Activated CD4-positive, alpha-beta T cell treated with anti-CD3 and anti-CD28 coated beads for 36 hours (primary cell): ENCODE measurements around the gene RHBDD3. TPM values are rescaled to one million over a fixed set of nuclear protein-coding genes. Genes with fewer than 3 reads are reported as not detected.
A peak's percentile ranks its signal among the peaks of the same experiment; 100 is the strongest.

Experiments used
- ATAC-seq: fragments of 200-7000 bp; cut with Tn5 transposase; one replicate; pipeline ENCODE4 v1.10.0; 2021; ENCODE audit warnings: mild to moderate bottlenecking, moderate library complexity
- CTCF ChIA-PET: fragments of 350-600 bp; sonication (Branson Sonifier 250); formaldehyde crosslinking; loops from one replicate; lab custom pipeline; 2021; ENCODE audit warnings: antibody characterized with exemption; lab: Charles Lee
- POLR2A ChIA-PET: fragments of 350-600 bp; sonication (Branson Sonifier 250); formaldehyde crosslinking; loops from one replicate; lab custom pipeline; 2021; ENCODE audit warnings: antibody characterized with exemption, inconsistent platforms; lab: Charles Lee
- DNase-seq: peaks from one replicate; pipeline ENCODE4 v3.0.0-alpha.2; 2020
- H3K27ac Mint-ChIP-seq: one replicate; pipeline ENCODE4 v1.8.0; 2021; ENCODE audit warnings: mixed read lengths
- H3K27me3 Mint-ChIP-seq: one replicate; pipeline ENCODE4 v1.8.0; 2021; ENCODE audit warnings: mixed read lengths
- H3K36me3 Mint-ChIP-seq: one replicate; pipeline ENCODE4 v1.8.0; 2021; ENCODE audit warnings: low read depth, mixed read lengths
- H3K4me1 Mint-ChIP-seq: one replicate; pipeline ENCODE4 v1.8.0; 2021; ENCODE audit warnings: mixed read lengths
- H3K4me3 Mint-ChIP-seq: one replicate; pipeline ENCODE4 v1.8.0; 2021; ENCODE audit warnings: mild to moderate bottlenecking, moderate library complexity, mixed read lengths
- H3K9me3 Mint-ChIP-seq: one replicate; pipeline ENCODE4 v1.8.0; 2021; ENCODE audit warnings: low read depth, mixed read lengths
- intact Hi-C, 2 experiments: fragments of 100-400 bp; cut with DNase I in 1 of 2; cut with micrococcal nuclease in 1 of 2; formaldehyde crosslinking; loops; one replicate each; pipeline versions ENCODE4 v1.14.2 to v1.15.1; 2022 to 2024; cut with DNase I, micrococcal nuclease
- total RNA-seq, 2 experiments: library from RNA; stranded (reverse); gene quantifications; one replicate each; pipeline ENCODE4 v1.2.3, GENCODE V29; 2021

RHBDD3 gene
- total RNA-seq, 2 experiments from 2014 or later = 23.2 to 25.3 TPM

DNA sequence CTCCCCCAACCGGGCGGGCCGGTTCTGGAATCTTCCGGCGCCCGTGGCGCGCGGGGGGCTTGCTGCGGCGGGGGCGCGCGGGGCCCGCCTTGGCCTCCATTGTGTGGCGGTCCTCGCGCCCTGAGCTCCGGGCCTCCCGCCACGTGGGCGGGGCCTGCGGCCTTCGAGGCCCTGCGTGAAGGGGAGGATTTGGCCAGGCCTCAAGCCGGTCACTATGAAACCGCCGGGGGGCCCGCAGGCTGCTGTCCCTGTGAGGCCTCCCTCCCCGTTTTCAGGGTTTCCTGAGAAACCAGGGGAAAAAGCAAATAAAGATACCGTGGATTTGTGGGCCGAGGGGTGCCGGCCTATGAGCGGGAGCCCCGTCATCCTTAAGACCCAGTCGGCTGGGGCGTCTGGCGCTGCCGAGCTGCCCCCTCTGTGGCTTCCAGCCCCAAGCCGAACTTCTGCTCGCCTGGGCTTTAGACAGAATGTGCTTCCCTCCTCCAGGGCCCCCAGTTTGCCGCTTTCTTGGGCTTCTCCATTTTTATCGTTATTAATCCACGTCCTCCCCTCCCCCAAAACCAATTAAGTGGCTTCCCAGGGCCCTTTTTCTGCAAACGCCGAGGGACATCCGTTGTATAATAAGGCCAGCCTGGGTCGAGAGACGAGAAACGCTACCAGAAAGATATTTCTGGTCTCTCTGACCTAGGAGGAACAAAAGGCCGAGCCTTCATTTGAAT lies 889 bp upstream of the RHBDD3 start:
- intact Hi-C loops = loop anchor here (1.0 to 10.0 kb wide), 8 partner anchors 120 to 1350 kb away; partner anchors contain the start of genes AP1B1 (in 1 of the 2), CCDC117 (in 1 of the 2), CHEK2 (in 1 of the 2) and PITPNB (in 1 of the 2)
- ChIA-PET POLR2A (no interaction called here), CTCF (interaction anchor here (1.0 to 1.4 kb wide), 2 partner anchors 8 to 23 kb away, joined by 4 to 5 read pairs; no protein-coding TSS in a partner anchor)
- H3K27ac Mint-ChIP-seq = peak overlapping the region; percentile 97
- H3K27me3 Mint-ChIP-seq = no peaks in the 10 kb centered on the region
- H3K36me3 Mint-ChIP-seq = peaks cover 63% of the 10 kb centered on the region
- peak; percentile 62 for DNase-seq
- peaks cover 45% of the 10 kb centered on the region for H3K4me1 Mint-ChIP-seq
- no peaks in the 10 kb centered on the region for H3K9me3 Mint-ChIP-seq
- peak; percentile 14 for ATAC-seq
- peak overlapping the region; percentile 91 for H3K4me3 Mint-ChIP-seq

DNA sequence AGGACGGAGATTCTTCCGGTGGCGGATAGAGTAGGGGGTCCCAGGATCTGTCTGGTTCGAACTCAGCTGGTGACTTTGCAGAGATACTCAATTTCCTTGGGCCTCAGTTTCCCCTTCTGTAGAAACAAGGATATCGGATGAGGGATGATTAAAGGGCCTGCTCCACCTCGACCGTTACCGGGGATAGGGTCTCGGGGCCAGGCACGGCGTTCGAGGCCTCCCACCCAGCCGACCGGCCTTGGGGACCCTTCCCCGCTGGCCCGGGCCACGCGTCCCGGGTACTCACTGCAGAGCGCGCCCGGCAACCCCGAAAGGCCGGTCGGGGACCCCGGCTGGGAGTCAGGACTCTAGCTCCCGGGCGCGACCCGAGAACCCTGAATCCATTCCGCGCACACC lies 321 bp downstream of the RHBDD3 start:
- no peaks in the 10 kb centered on the region for H3K27me3 Mint-ChIP-seq
- peaks cover 52% of the 10 kb centered on the region for H3K36me3 Mint-ChIP-seq
- H3K4me3 Mint-ChIP-seq = peak overlapping the region; percentile 91
- peak overlapping the region; percentile 97 for H3K27ac Mint-ChIP-seq
- ATAC-seq (no peak), DNase-seq (no peak)
- H3K9me3 Mint-ChIP-seq = no peaks in the 10 kb centered on the region
- ChIA-PET CTCF (interaction anchor here (1.0 to 1.4 kb wide), 3 partner anchors 9 to 46 kb away, joined by 3 to 7 read pairs (median 5); no protein-coding TSS in a partner anchor), POLR2A (no interaction called here)
- intact Hi-C loops = loop anchor here (1.0 to 10.0 kb wide), 3 partner anchors 195 to 384 kb away; partner anchors contain the start of genes ZNRF3 (in 2 of the 2) and KREMEN1 (in 1 of the 2)
- H3K4me1 Mint-ChIP-seq = peaks cover 33% of the 10 kb centered on the region

DNA sequence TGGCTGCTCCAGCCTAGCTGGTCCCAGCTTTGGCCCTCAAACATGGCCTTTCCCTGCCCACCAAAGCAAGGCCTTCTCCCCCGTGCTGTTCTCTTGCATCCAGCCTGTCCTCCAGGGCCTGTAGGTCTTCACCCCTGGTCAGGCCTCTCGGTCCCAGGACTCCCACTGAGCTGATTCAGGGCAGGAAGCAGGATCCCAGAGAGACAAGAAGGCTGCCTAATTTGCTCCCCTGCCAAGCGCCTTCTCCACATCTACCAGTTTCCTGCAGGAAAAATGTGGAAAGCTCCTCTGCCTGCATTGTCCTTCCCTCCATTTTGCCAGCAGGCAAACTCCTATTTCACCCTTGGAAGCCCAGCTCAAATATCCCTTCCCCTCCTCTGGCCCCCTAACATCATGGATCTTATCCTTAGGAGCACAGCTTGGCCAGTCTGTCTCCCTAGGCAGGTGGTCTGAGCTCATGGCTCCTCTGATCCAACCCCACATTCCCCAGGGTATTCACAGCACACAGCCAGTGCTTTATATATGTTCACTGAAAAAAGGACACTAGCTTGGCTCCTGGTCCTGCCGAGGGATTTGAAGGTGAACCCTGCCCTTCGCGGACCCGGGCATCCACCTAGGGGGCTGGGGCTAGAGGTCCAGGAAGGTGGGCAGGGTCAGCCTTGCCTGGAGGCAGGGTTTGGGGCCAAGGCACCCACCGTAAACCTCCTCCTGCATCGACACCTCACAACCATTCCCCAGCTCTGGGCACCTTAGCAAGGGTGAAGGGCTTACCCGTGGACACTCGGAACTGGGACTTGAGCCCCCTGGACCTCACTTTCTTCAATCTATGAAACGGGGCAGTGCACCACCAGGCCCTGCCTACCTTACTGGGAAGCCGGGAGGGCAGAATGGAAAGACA lies 968 bp downstream of the RHBDD3 start:
- H3K9me3 Mint-ChIP-seq = no peaks in the 10 kb centered on the region
- intact Hi-C loops = loop anchor here (1.0 to 10.0 kb wide), 3 partner anchors 194 to 384 kb away; partner anchors contain the start of genes ZNRF3 (in 2 of the 2) and KREMEN1 (in 1 of the 2)
- peaks cover 26% of the 10 kb centered on the region for H3K4me1 Mint-ChIP-seq
- POLR2A ChIA-PET = interaction anchor here (0.6 to 0.8 kb wide), 2 partner anchors 12 to 46 kb away, joined by 3 to 4 read pairs; no protein-coding TSS in a partner anchor
- H3K27ac Mint-ChIP-seq = peak overlapping the region; percentile 88
- no peak for ATAC-seq
- peak overlapping the region; percentile 91 for H3K4me3 Mint-ChIP-seq
- no peak for DNase-seq
- no peaks in the 10 kb centered on the region for H3K27me3 Mint-ChIP-seq
- CTCF ChIA-PET = interaction anchor here (1.0 to 1.4 kb wide), 3 partner anchors 10 to 46 kb away, joined by 3 to 7 read pairs (median 5); no protein-coding TSS in a partner anchor
- H3K36me3 Mint-ChIP-seq = peaks cover 46% of the 10 kb centered on the region

DNA sequence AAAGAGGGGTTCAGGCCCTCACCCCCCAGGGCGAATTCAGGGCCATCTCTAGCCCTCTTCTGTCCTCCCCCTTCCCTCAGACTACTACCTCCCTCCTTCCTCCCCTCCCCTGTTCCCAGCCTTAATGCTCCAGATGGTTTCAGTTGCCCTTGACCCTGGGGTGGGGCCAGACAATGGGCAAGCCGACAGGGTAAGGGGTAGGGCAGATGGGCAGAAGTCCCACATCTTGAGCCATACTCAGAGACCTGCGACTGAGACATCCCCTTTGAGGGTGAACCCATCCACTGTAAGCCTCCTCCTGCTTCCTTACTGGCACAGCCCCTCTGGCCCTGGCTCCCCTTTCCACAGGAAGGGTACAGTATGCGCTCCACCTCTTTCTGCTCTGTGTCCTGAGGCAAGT lies 1.9 kb downstream of the RHBDD3 start:
- Mint-ChIP-seq H3K36me3 (peaks cover 39% of the 10 kb centered on the region), H3K4me1 (peaks cover 17% of the 10 kb centered on the region), H3K27me3 (no peaks in the 10 kb centered on the region), H3K27ac (no peak overlapping the region), H3K4me3 (peak overlapping the region; percentile 91), H3K9me3 (no peaks in the 10 kb centered on the region)
- no peak for DNase-seq
- ATAC-seq = no peak
- POLR2A ChIA-PET = no interaction called here
- intact Hi-C loops = loop anchor here (2.0 to 10.0 kb wide), 2 partner anchors 193 to 381 kb away; partner anchors contain the start of genes KREMEN1 (in 1 of the 2) and ZNRF3 (in 1 of the 2)
- CTCF ChIA-PET = no interaction called here

DNA sequence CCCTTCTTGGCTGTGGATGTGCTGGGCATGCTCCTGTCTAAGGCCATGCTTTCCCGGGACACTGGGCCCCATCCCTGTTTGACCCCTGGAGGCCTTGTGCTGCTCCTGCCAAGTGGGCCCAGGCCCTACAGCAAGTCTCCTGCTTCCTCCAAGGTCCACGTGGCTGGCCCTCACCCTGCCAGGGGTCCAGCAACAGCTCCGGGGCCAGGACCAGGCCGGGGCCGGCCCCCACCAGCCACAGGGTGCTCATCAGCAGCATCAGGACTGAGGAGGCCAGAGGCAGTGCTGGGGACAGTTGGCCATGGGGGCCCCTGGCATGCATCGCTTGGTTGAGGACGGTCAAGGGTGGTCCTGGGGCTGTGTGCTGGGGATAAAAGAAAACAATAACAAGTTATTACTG lies 2.5 kb downstream of the RHBDD3 start:
- no peak for DNase-seq
- no peak for ATAC-seq
- CTCF ChIA-PET = no interaction called here
- peaks cover 33% of the 10 kb centered on the region for H3K36me3 Mint-ChIP-seq
- peaks cover 11% of the 10 kb centered on the region for H3K4me1 Mint-ChIP-seq
- H3K9me3 Mint-ChIP-seq = no peaks in the 10 kb centered on the region
- H3K27ac Mint-ChIP-seq = no peak overlapping the region
- intact Hi-C loops = loop anchor here in 1 of 2 experiments (10.0 kb wide), 1 partner anchor 381 kb away; the partner anchor contains the start of gene ZNRF3
- no peak overlapping the region for H3K4me3 Mint-ChIP-seq
- H3K27me3 Mint-ChIP-seq = no peaks in the 10 kb centered on the region
- POLR2A ChIA-PET = no interaction called here

DNA sequence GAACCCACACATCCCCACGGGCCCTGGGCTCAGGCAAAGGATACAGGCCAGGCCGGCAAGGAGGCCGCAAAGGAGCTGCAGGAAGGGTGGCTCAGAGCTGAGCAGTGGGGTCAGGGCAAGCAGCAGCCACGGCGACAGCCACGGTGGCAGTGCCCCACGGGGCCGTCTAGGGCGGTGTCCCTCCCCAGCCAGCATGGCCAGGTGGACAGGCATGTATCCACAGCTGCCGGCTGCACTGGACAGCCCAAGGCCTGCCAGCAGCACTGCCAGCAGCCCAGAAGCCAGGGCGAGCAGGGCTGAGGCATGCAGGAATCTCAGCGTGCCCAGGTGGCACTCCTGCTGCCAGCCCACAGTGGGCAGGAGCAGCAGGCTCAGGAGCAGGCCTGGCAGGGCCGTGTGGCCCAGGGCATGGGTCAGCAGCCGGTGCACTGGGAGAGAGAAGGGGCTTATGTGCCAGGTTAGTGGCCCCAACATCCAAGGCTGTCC lies 3.9 kb downstream of the RHBDD3 start:
- Mint-ChIP-seq H3K36me3 (peaks cover 19% of the 10 kb centered on the region), H3K27ac (no peak overlapping the region), H3K9me3 (no peaks in the 10 kb centered on the region), H3K4me3 (no peak overlapping the region), H3K27me3 (no peaks in the 10 kb centered on the region), H3K4me1 (peaks cover 8% of the 10 kb centered on the region)
- ATAC-seq (no peak), DNase-seq (no peak)
- ChIA-PET POLR2A (no interaction called here), CTCF (interaction anchor here (0.6 kb wide), 1 partner anchor 487 kb away, joined by 3 read pairs; no protein-coding TSS in a partner anchor)
- intact Hi-C loops = loop anchor here in 1 of 2 experiments (10.0 kb wide), 1 partner anchor 379 kb away; the partner anchor contains the start of gene ZNRF3

DNA sequence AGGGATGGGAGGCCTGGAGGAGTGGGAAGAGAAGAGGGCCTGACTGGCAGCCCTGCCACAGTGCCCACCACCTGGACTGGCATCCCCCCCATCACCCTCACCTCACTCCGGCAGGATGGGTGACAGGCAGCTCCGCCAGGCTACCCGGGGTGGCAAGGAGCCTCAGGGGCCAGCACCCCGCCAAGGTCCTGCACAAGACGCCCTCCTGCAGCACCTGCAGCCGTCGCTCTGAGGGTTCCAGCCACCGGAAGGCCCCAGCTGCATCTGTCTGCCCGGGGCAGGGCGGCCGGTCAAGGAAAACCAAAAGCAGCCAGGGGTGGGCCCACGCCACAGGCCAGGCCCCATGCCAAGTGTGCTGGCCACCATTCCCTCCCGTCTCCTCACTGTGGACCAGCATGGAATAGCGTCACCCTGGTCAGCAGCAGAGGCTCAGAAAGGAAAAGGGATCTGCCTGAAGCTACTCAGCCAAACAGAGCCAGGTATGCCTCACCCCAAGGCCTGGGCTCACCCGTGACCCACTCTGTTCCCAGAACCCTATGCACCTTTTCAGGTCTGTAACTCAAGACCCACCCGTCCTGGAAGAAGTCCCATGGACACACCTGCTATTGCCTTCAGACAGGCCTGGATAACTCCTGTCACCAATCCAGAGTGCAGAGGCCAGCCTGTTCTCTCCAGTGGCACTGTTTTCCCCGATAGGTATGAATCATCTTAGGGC lies 7.0 kb downstream of the RHBDD3 start:
- no peaks in the 10 kb centered on the region for H3K4me1 Mint-ChIP-seq
- no peaks in the 10 kb centered on the region for H3K9me3 Mint-ChIP-seq
- ChIA-PET POLR2A (interaction anchor here (0.6 to 0.7 kb wide), 2 partner anchors 66 to 92 kb away, joined by 3 to 4 read pairs; no protein-coding TSS in a partner anchor), CTCF (no interaction called here)
- intact Hi-C loops = loop anchor here in 1 of 2 experiments (10.0 kb wide), 1 partner anchor 376 kb away; the partner anchor contains the start of gene ZNRF3
- H3K4me3 Mint-ChIP-seq = no peak overlapping the region
- H3K36me3 Mint-ChIP-seq = peaks cover 5% of the 10 kb centered on the region
- no peak overlapping the region for H3K27ac Mint-ChIP-seq
- H3K27me3 Mint-ChIP-seq = no peaks in the 10 kb centered on the region
- no peak for DNase-seq
- ATAC-seq = no peak

DNA sequence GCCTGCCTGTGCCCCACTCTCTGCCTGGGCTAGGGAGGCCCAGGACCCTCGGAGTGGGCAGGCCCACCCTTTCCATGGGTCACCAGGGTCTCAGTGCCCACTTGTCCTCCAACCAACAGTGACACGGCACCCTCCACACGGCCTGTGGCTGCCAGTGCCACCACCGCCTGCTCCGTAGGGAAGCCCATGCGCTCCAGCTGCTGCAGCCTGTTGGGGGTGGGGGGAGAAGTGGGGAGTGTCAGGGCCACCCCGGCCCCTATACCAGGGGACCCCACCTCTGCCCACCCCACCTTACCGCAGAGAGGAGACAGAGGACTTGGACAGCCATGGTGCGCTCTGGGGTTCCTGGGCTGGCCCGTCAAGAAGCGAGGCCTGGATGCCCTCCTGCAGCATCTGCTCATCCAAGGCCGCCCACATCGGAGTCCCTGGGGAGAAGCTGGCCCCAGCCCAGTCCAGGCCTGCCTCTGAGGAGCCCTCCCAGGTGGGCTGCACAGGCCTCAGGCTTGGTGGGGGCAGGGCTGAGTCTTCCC lies 7.7 kb downstream of the RHBDD3 start:
- Mint-ChIP-seq H3K4me1 (no peaks in the 10 kb centered on the region), H3K27me3 (no peaks in the 10 kb centered on the region)
- CTCF ChIA-PET = interaction anchor here (0.6 kb wide), 1 partner anchor 34 kb away, joined by 4 read pairs; no protein-coding TSS in a partner anchor

DNA sequence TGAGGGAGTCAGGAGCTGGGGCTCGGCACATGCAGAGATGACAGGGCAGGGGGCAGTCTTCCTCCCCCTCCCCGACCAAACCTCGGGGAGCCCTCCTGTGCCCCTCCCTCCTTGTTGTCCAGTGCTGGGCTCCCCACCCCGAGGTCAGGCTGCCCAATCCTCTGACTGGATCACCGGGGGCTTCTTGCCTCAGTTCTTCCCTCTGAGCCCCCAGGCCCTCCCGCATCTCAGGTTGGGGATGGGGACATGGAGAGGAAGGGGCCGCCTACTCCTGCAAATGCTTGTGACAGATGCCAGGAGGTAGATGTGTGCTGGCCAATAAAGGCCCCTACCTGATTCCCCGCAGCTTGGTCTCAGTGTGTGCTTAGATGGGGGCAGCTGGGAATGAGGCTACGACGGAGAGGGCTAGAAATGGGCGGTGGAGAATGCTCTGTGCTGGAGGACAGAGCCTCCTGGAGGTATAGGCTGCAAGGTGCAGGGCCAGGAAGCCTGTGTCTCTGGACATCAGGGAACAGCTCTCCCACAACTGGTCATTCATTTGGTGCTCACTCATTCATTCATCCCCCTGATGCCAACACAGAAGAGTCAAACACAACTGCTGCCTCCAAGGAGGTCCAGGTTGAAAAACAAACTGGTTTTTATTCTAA lies 8.4 kb downstream of the RHBDD3 start:
- Mint-ChIP-seq H3K36me3 (peaks cover 2% of the 10 kb centered on the region), H3K27me3 (no peaks in the 10 kb centered on the region), H3K4me1 (no peaks in the 10 kb centered on the region), H3K27ac (no peak overlapping the region), H3K9me3 (no peaks in the 10 kb centered on the region), H3K4me3 (no peak overlapping the region)
- ATAC-seq (no peak), DNase-seq (no peak)
- ChIA-PET CTCF (no interaction called here), POLR2A (no interaction called here)
- intact Hi-C loops = no loop called here

More for the DNA sequence above, 7.7 kb downstream of the RHBDD3 start:
- POLR2A ChIA-PET = no interaction called here
- Mint-ChIP-seq H3K4me3 (no peak overlapping the region), H3K9me3 (no peaks in the 10 kb centered on the region), H3K36me3 (peaks cover 5% of the 10 kb centered on the region), H3K27ac (no peak overlapping the region)
- no peak for ATAC-seq
- no peak for DNase-seq
- intact Hi-C loops = loop anchor here in 1 of 2 experiments (10.0 kb wide), 1 partner anchor 375 kb away; the partner anchor contains the start of gene ZNRF3
